Erythroblast (primary cell): ENCODE data around the gene ST3GAL4.

Experiments
- GATA1 ChIP-seq: IDR thresholded peaks from 2 replicates; pipeline ENCODE4 v1.6.1; 2011; ENCODE audit warnings: low read depth, mild to moderate bottlenecking, control low read depth, low read length, moderate library complexity
- POLR2A ChIP-seq: IDR thresholded peaks from 2 replicates; pipeline ENCODE4 v1.6.1; 2011; ENCODE audit warnings: mild to moderate bottlenecking, low read length

DNA sequence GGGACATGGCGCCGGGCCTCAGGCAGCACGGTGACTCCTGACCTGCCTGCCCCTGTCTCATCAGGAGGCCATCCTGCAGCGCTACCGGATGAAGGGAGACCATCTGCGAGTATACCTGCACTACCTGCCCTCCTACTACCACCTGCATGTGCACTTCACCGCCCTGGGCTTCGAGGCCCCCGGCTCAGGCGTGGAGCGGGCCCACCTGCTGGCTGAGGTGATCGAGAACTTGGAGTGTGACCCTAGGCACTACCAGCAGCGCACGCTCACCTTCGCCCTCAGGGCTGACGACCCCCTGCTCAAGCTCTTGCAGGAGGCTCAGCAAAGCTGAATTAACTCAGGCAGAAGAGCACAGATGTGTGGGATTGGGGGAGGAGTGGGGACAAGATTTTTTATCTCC lies 10.2 kb upstream of the ST3GAL4 start:
- TF ChIP-seq POLR2A (no peak), GATA1 (no peak)
